Measurements from ENCODE around the gene USP32.
"Not testable (repeated sequence)": the region's sequence is repeated elsewhere in the genome, so short reads cannot be mapped to it uniquely, and the experiment has no call there.

USP32 gene

DNA sequence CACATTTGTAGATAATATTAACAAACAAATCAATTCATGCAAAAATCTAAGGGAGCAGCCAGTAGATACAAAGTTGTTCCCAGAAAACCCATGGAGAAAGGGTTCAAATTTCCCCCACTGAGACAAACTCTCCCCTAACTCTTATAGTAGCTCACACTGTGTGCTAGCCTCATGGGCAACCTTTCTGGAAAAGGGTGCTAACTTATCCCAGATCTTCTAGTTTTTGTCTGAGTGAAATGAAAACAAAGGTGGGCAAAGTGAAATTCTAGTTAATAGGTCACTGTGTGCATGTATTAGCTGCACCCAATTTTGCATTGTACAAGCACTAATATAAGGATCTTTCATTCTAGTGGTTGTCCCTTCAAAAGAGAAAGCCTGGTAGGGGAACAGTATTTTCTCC is 9.9 kb upstream of the USP32 start:
- DNase-seq, result no peak

- no peak for DNase-seq
Measured at GRCh38 chr17:60398227-60398959, 6.5 kb upstream of the USP32 start.

DNA sequence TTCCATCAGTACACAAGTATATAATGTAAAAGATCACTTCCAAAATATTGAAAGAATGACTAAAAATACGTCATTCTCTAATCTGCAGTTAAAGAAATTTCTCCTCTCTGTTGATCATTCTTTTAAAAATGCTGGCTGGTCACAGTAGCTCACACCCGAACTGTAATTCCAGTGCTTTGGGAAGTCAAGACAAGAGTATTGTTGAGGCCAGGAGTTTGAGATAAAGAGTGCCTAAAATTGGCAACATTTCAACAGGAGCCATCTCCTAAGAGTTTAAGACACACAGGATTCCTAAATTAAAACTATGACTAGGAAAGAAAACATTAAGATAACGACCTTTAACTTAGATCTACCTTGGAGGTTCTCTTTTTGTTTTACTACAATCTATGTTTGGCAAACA is 4.5 kb upstream of the USP32 start:
- no peak for DNase-seq

DNA sequence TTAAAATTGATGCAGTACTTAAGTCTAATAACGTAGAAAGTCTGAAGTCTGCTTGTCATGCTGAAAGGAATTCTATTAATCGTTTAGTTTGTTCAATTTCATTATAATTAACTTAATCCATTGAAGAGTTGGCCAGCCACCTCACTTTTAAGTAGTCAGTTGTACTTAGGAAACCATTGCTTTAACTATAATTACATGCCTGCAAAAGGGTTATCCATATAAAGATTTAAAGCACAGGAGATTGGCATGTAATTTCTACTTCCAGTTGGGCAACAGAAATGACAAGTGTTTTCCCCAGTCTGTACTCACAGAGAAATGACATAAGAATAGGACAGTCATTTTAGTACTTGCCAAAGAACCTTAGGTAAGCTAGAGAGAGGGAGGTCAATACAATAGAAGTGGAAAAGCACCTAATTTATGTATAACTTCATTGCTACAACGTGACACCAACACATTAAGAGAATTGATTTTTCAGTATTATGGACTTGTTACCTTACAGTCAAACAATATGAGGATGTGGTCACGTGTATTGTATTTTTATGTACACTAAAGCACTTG is 3.7 kb upstream of the USP32 start:
- no peak for DNase-seq

GRCh38 chr17:60393840-60394723 is 2.1 kb upstream of the USP32 start:
- DNase-seq, result no peak

- DNase-seq, result no peak
Measured at GRCh38 chr17:60392845-60393702, 1.1 kb upstream of the USP32 start.

DNA sequence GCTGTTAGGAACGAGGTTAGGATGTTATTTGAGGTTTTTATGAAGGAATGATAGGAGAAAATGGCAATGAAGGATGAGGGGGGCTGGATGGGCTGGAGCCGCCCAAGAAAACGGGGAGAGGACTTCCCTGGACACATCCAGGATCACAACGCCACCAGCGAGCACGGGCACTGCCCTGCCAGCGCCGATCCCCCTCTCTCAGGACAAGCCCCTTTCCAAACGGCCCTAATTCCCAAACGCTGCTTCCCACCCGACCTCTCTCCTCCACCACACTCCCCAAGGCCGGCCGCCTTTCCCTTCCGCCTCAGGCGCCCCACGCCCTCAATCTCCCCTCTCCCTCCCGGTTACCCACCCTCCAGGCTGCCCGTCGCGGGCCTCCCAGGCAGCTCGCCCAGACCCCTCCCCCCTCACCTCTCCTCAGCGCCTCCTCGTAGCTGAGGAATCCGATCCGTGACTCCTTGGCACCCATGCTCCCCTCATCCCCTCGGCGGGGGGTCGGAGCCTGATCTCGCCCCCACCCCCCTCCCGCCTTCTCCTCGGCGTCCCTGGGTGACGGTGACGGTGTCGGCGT is 377 bp downstream of the USP32 start:
- DNase-seq, result no peak

DNA sequence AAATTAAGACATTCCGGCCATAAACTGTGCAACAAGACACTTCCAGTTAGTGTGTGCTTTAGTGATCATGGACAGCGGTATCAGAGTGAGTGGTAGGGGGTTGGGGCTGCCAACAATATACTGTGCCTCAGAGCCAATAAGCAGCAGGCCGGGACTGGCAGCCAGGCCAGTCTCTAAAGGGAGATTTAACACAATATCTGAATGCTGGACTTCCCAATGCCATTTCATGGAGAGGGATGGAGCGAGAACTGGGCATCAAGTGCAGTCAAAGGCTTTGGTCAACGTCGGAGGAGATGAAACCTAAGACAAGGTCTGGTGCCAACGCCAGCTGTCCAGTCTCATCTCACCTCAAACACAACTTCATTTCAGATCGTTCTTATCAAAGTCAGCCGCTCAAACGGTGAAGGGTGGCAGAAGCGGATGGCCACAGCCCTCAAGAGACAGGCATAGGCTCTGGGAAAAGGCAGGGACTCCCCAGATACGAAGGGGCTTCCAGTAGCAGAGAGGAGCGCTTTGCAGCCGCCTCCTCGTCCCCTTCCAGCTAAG is 935 bp downstream of the USP32 start:
- DNase-seq, result no peak

DNA sequence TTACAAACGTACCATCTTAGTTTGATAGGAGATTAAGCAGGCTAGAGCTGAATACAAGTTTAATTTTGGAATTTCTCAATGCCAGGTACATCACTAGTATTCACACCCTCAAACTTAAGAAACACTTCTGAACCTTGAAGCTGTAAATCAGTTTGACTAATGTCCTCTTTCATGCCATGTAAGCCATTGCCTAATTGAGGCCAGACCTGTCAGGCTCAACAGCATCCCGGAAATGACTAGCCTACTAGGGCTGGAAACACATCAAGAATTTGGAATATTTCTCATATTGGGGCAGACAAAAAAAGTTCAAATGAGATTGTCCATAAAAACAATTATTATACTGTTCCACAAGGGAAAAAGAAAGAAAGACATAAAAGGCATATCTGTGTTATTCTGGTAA is 1.7 kb downstream of the USP32 start:
- no peak for DNase-seq

DNA sequence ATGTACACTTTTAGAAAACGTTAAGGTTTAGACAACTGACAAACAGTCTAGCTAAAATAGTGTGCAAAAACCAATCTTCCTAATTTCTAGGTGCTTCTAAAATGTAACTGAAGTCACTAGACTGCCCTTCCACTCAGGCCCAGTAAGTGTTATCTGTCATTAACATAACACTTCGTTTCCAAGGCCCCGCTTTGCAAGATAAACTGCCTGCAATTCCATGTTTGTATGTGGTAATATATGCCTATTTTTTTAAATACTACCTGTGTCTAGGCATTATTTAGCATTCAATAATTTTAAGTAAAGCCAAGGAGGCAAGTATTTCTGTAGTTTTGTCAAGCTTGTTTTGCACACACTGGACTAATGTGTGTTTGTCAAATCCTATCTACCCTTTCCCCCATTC is 3.2 kb downstream of the USP32 start:
- DNase-seq, result no peak

DNA sequence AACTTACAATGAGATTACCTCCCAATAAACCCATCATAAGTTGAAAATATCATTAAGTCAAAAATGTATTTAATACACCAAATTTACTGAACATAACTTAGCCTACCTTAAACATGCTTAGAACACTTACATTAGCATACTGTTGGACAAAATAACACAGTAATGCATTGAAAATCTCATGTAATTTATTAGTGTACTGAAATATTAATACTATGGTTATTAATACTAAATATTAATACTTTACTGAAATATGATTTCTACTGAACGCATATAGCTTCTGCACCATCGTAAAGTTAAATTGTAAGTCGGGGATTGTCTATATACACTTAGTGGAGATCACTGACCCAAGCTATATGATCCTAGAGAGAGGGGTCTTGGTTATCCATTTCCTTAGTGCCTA is 4.3 kb downstream of the USP32 start:
- no peak for DNase-seq

DNA sequence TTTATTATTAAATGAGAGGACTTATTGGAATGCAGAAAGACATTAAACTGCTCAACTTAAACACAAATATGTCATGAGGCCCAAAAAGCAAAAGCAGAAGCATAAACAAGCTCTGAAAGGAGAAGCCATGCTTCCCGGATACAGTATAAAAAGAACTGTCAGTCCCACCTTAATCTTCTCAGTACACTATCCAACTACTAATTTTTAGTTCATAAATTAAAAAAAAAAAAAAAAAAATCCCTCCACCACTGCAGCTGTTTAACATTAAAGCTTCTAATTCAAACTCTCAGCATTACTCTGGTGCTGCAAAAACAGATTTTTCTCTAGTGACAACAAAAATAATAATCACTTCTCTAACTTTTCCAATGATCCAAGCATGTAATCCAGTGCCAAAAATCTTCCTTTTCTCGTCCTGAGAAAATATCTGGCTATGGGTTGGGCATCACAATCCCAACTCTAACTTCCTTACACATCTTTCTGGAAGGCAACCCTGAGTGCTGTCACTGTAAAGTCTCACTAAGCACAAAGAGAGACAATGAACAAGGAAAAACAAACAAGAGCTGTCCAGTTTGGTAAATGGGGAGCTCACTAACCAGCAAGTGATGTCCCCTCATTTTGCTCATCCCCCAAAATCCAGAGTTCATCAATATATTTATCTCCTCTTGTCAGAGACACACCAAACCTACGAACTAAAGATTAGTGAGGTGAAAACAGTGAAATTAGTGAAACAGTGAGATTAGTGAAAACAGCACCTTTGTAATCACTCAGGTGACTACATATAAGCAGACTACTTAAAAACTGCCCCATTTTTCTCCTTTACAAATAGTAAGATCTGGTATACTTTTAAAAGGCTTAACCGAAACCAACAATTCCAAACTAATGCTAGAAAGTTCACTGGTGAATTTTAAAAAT is 5.5 kb downstream of the USP32 start:
- no peak for DNase-seq

GRCh38 chr17:60384921-60385320 is 7.0 kb downstream of the USP32 start:
- DNase-seq, result not testable (repeated sequence)

- DNase-seq, result no peak
Measured at GRCh38 chr17:60383379-60383778, 8.6 kb downstream of the USP32 start.

DNA sequence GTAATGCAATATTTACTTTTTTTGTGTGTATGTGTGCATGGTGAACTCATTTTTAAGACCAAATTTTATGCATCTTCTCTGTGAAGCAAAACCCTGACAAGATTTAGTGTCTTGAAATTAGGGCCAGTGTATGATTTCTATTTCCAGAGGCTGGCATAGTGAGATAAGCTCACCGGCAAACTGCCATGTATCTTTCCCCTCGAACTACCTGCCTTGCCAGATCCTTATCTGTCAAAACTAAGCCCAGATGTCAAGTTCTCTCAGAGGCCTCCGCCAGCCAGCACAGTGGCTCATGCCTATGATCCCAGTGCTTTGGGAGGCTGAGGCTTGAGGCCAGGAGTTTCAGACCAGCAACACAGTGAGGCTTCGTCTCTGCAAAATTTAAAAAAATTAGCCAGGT is 10.0 kb downstream of the USP32 start:
- no peak for DNase-seq

DNA sequence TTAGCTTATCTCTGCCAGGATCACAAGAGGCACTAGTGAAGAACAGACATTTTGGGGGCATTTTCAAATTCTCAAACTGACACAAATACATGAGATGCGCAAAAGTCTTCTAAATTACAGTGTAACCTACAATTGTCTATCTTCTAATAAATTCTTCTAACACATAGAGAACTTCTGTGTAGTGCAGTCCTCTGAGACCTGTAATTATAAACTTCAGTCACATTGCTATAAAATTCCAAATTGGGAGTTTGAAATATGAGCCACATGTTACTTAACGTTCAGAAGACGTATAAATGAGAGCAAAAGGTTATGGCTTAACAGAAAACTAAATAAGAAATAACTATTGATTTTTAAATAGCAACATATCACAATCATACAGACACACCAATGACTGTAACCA is 12.5 kb downstream of the USP32 start:
- DNase-seq, result not testable (repeated sequence)

- not testable (repeated sequence) for DNase-seq
Measured at GRCh38 chr17:60378187-60378586, 13.7 kb downstream of the USP32 start.

DNA sequence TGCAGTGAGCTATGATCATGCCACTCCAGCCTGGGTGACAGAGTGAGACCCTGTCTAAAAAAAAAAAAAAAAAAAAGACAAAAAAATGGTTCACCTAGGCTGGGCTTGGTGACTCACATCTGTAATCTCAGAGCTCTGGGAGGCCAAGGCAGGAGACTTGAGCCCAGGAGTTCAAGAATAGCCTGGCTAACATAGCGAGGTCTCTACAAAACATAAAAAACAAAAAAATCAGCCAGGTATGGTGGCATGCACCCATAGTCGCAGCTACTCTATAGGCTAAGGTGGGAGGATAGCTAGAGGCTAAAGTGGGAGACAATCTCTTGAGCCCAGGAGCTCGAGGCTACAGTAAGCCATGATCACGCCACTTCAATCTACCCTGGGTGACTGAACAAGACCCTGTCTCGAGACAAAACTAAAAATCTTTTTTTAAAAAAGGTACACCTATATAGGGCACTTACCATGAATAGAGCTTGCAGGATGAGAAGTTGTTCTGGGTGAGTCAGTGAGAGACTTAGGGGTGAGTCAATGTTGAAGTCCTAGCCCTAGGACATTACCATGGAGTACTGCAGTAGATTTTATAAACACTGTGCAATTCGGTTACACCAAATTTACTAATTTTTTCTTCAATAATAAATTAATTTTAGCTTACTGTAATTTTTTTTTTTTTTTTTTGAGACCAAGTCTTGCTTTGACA is 19.0 kb downstream of the USP32 start:
- no peak for DNase-seq

DNA sequence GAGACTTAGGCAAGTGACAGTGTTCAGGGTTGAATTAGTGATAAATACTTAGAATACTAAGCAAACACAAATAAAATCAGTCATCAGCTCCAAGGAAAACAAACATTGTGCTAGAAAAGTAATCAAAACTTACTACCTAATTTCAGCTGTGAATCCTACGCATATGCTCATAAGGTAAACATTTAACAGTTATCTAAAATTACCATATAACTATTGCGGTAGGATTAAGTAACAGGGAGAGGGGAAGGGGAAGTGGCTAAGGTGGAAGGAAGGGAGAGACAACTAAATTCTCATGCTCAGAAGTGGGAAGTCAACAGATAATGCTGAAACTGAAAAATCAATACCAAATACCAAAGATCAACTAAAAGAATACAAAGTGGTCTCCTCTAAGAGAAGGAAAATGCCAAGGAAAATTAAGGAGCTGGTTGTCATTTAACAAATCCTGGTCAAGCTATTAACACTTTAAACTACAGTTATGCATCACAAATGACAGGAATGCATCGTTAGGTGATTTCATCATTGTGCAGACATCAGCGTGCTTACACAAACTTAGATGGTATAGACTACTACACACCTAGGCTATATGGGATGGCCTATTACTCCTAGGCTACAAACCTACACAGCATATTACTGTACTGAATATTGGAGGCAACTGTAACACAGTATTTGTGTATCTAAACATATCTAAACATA is 20.0 kb downstream of the USP32 start:
- DNase-seq, result no peak

DNA sequence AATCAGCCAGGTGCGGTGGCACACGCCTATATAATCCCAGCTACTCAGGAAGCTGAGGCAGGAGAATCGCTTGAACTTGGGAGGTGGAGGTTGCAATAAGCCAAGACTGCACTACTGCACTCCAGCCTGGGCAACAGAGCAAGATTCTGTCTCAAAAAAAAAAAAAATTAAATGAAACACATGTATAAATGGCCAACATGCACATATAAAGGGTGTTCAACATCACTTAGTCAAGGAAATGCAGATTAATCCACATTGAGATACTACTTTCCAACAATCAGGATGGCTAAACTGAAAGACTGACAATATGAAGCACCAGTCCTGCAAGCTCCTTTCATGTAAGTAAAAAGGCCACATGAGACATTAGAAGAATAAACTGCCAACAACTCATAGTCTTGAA is 20.5 kb downstream of the USP32 start:
- DNase-seq, result no peak

All from activated CD4-positive, CD25-positive, alpha-beta regulatory T cell treated with anti-CD3 and anti-CD28 coated beads, Interleukin-2, amount 50 U/mL, for 72 hours (primary cell).